ENCODE measurements around the gene ALKBH5. TPM values are rescaled to one million over a fixed set of nuclear protein-coding genes. Genes with fewer than 3 reads are reported as not detected.

Gene ALKBH5
- total and polyA plus RNA-seq, 2 of the 8 experiments (the other 6 are each of a cell fraction or from before 2014, with no cell fraction given): 63.7 to 86.4 TPM

DNA sequence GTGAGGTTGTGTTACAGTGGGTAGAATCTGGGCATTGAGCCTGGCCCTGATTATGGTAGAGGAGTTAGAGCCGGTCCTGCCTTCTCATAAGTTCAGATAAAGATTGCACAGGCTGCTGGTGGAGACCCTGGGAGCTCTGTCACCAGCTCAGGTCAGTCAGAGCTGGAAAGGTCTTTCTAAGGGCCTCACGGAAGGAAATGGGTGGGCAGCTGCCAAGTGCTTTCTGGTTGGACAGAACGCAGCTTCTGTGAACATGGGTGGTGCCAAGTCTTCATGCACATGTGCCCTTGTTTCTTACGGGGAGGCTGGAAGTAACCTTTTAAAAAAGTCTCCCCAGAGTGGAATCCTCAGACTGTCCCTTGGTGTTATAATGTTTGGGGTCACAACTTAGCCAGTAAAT is 14.9 kb downstream of the ALKBH5 start:
- Histone ChIP-seq H4K5ac (ENCODE audit: insufficient read length, low read depth, low read length) (no peak overlapping the region), H3K36me3 (ENCODE audit: control insufficient read depth in 2 of 4, insufficient read depth in 4 of 4, low read length in 3 of 4) (peaks cover 11 to 39% (median 28%) of the 10 kb centered on the region in 4 experiments; a peak in 7 of 8 replicates), H3K27me3 (replicated peaks in 1 of 4; ENCODE audit: control insufficient read depth in 3 of 4, extremely low read depth in 1 of 4, insufficient read depth in 3 of 4, low read length in 3 of 4) (no peaks in the 10 kb centered on the region), H2BK120ac (replicated peaks; ENCODE audit: low read depth, low read length) (no peak overlapping the region), H3K27ac (ENCODE audit: low read depth, low read length) (no peak overlapping the region), H3K79me1 (ENCODE audit: low read depth, low read length) (peaks cover 32% of the 10 kb centered on the region), H3K79me2 (ENCODE audit: control insufficient read depth in 1 of 2, insufficient read depth in 2 of 2, low read length in 2 of 2) (peaks cover 8 to 75% of the 10 kb centered on the region in 2 experiments; a peak in 3 of 4 replicates), H2BK12ac (ENCODE audit: low read depth, low read length) (no peak overlapping the region), H3K18ac (ENCODE audit: extremely low read depth, low read length) (no peak overlapping the region), H2AK5ac (ENCODE audit: low read depth, low read length) (no peak overlapping the region), H3K4me1 (replicated peaks in 1 of 4; ENCODE audit: control insufficient read depth in 3 of 4, insufficient read depth in 4 of 4, low read length in 3 of 4) (peaks cover 0 to 8% (median 4%) of the 10 kb centered on the region in 4 experiments; a peak in 5 of 7 replicates), H4K91ac (replicated peaks; ENCODE audit: insufficient read length, low read length) (no peak overlapping the region), H3K14ac (ENCODE audit: insufficient read length) (no peak overlapping the region), H3K23ac (ENCODE audit: insufficient read length) (no peak overlapping the region), H3K4me3 (ENCODE audit: extremely low read depth in 1 of 4, insufficient read depth in 2 of 4, low read depth in 3 of 4, low read length in 4 of 4) (no peak overlapping the region), H4K8ac (ENCODE audit: extremely low read depth, insufficient read depth, low read length) (no peak overlapping the region), H3K56ac (replicated peaks; ENCODE audit: insufficient read length, low read depth, low read length) (no peak overlapping the region), H2BK5ac (ENCODE audit: low read depth, low read length) (no peak overlapping the region), H4K20me1 (replicated peaks in 1 of 2; ENCODE audit: control insufficient read depth in 1 of 2, insufficient read depth in 2 of 2, low read length in 2 of 2) (peaks cover 18 to 42% of the 10 kb centered on the region in 2 experiments), H3K9me3 (ENCODE audit: insufficient read depth in 2 of 2, low read depth in 1 of 2, low read length in 1 of 2) (no peaks in the 10 kb centered on the region), H2BK20ac (ENCODE audit: low read length) (no peak overlapping the region), H3K9ac (replicated peaks in 1 of 4; ENCODE audit: extremely low read depth in 1 of 4, low read depth in 3 of 4, low read length in 3 of 4) (no peak overlapping the region), H3K4me2 (ENCODE audit: insufficient read depth in 1 of 2, low read depth in 2 of 2, low read length in 2 of 2) (no peak overlapping the region), H3K23me2 (ENCODE audit: low read depth, low read length) (no peaks in the 10 kb centered on the region), H2BK15ac (ENCODE audit: low read length) (no peak overlapping the region), H2AFZ (ENCODE audit: low read length) (no peak overlapping the region), H3K4ac (replicated peaks; ENCODE audit: insufficient read length, low read depth, low read length) (no peak overlapping the region)
- ChIA-PET POLR2A (ENCODE audit: partially characterized antibody) (interaction anchor here (1.1 to 4.4 kb wide), 3 partner anchors 10 to 26 kb away, joined by 3 to 34 read pairs (median 5); partner anchors contain the start of gene ALKBH5), CTCF (ENCODE audit: partially characterized antibody) (interaction anchor here (0.8 to 9.0 kb wide), 9 partner anchors 8 to 124 kb away, joined by 3 to 99 read pairs (median 4); no protein-coding TSS in a partner anchor)
- FAIRE-seq: no peak
- DNase-seq (ENCODE audit: low read depth in 1 of 2, low spot score in 2 of 2): no peak
- WGBS, 2 experiments (ENCODE audit: extremely low coverage in 1 of 2, insufficient coverage in 1 of 2, insufficient read length in 1 of 2, insufficient replicate concordance in 2 of 2, low coverage in 1 of 2, low lambda C conversion rate in 2 of 2, missing lambda C conversion rate in 1 of 2): 87% methylated on average over 4 of the region's 4 CpGs; no CpG with 5 or more reads in 1 of the 2 experiments
- TF ChIP-seq NANOG (IDR thresholded peaks at IDR 0.05; ENCODE audit: insufficient read depth, low read depth, low read length, poor library complexity, severe bottlenecking) (no peak), SIX5 (IDR thresholded peaks at IDR 0.05; ENCODE audit: low read depth, low read length) (no peak), RNF2 (IDR thresholded peaks at IDR 0.05; ENCODE audit: borderline replicate concordance, low read depth, low read length, missing control alignments, poor library complexity, severe bottlenecking) (no peak), RBBP5 (IDR thresholded peaks at IDR 0.05; ENCODE audit: borderline replicate concordance, low read depth, low read length) (no peak), POLR2A (IDR thresholded peaks at IDR 0.05; ENCODE audit: control extremely low read depth in 1 of 2, low read depth in 2 of 2, low read length in 2 of 2) (no peak), SIN3A (conservative IDR thresholded peaks at IDR 0.05 in 1 of 2, IDR thresholded peaks at IDR 0.05 in 1 of 2; ENCODE audit: low read depth in 1 of 2, low read length in 2 of 2) (no peak), MAFK (IDR thresholded peaks at IDR 0.05; ENCODE audit: low read depth, low read length) (no peak), JUN (IDR thresholded peaks at IDR 0.05; ENCODE audit: low read depth, low read length) (no peak), HDAC2 (IDR thresholded peaks at IDR 0.05; ENCODE audit: borderline replicate concordance in 1 of 2, low read depth in 2 of 2, low read length in 2 of 2) (no peak)
- TF ChIP-seq, protein P1, sequence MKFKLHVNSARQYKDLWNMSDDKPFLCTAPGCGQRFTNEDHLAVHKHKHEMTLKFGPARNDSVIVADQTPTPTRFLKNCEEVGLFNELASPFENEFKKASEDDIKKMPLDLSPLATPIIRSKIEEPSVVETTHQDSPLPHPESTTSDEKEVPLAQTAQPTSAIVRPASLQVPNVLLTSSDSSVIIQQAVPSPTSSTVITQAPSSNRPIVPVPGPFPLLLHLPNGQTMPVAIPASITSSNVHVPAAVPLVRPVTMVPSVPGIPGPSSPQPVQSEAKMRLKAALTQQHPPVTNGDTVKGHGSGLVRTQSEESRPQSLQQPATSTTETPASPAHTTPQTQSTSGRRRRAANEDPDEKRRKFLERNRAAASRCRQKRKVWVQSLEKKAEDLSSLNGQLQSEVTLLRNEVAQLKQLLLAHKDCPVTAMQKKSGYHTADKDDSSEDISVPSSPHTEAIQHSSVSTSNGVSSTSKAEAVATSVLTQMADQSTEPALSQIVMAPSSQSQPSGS (IDR thresholded peaks at IDR 0.05; ENCODE audit: low read length): no peak
